HepG2 (cell line): ENCODE data around the gene CEP76. TPM values are rescaled to one million over a fixed set of nuclear protein-coding genes. Genes with fewer than 3 reads are reported as not detected.
A peak's percentile ranks its signal among the peaks of the same experiment; 100 is the strongest.

ENCODE experiments used
- ATAC-seq: fragments of 200-7000 bp; cut with Tn5 transposase; 3 replicates; pipeline ENCODE4 v1.9.1; 2020; ENCODE audit warnings: mild to moderate bottlenecking, moderate library complexity
- BruUV-seq: library from RNA; stranded (reverse); fragments of 400-500 nt; replicated peaks from 2 replicates; lab custom pipeline; 2021; lab: Mats Ljungman, UMichigan
- CTCF ChIA-PET: fragments of 300-600 bp; formaldehyde crosslinking; extraction: SDS; loops from one replicate; lab custom pipeline; 2021; ENCODE audit warnings: low total read pairs, inconsistent platforms, low intra/inter-chr PET ratio; lab: Yijun Ruan, JAX
- POLR2A ChIA-PET: fragments of 350-600 bp; sonication (Branson Sonifier 250); formaldehyde crosslinking; loops from one replicate; lab custom pipeline; 2020; ENCODE audit warnings: antibody characterized with exemption, inconsistent platforms; lab: Yijun Ruan, JAX
- DNase-seq: peaks from one replicate; pipeline ENCODE4 v3.0.0-alpha.2; 2015; ENCODE audit warnings: low spot score
- FAIRE-seq: peaks from 3 replicates; lab custom pipeline; 2011; peaks lifted over from hg19 to GRCh38; lab: Jason Lieb, UNC
- H2AFZ ChIP-seq: one replicate; pipeline ENCODE4 v1.6.1; 2011; ENCODE audit warnings: low read length, inconsistent platforms
- H3K27ac ChIP-seq: fragments of 300-600 bp; 3 replicates; pipeline ENCODE4 v1.8.0; 2011; ENCODE audit warnings: mixed run types, mild to moderate bottlenecking, mixed read lengths, low read length, inconsistent platforms; ENCODE audit not compliant: insufficient read depth; ENCODE audit errors: extremely low read length
- H3K27me3 ChIP-seq, 2 experiments: fragments of 200-600 bp in 1 of 2; 2 replicates in 1 of 2; 3 replicates in 1 of 2; pipeline versions ENCODE4 v1.6.0 to v1.8.0; 2011; ENCODE audit warnings: low read length in 2 of 2, mild to moderate bottlenecking in 2 of 2, moderate library complexity in 2 of 2, inconsistent platforms in 1 of 2; ENCODE audit not compliant: insufficient read depth in 2 of 2, control insufficient read depth in 1 of 2
- H3K36me3 ChIP-seq, 2 experiments: fragments of 200-600 bp in 1 of 2; replicated peaks in 1 of 2; 2 replicates in 1 of 2; 3 replicates in 1 of 2; pipeline versions ENCODE4 v1.5.1 to v1.8.0; 2011; ENCODE audit warnings: low read length in 2 of 2, inconsistent platforms in 1 of 2; ENCODE audit not compliant: insufficient read depth in 2 of 2, control insufficient read depth in 1 of 2
- H3K4me1 ChIP-seq: 2 replicates; pipeline ENCODE4 v1.5.1; 2012; ENCODE audit warnings: low read length, inconsistent platforms; ENCODE audit not compliant: insufficient read depth
- H3K4me2 ChIP-seq: 2 replicates; pipeline ENCODE4 v1.6.0; 2011; ENCODE audit warnings: low read depth, low read length, inconsistent platforms
- H3K4me3 ChIP-seq, 3 experiments: fragments of 200-600 bp in 1 of 3; sonication (generic), shearing (Covaris generic) in 1 of 3; replicated peaks in 1 of 3; 2 replicates each; pipeline ENCODE4 v1.5.1; 2011 to 2016; ENCODE audit warnings: low read length in 3 of 3, inconsistent platforms in 2 of 3, low read depth in 2 of 3, mild to moderate bottlenecking in 2 of 3, control low read depth in 1 of 3, mixed read lengths in 1 of 3; ENCODE audit not compliant: insufficient read depth in 1 of 3
- H3K79me2 ChIP-seq: one replicate; pipeline ENCODE4 v1.6.1; 2011; ENCODE audit warnings: low read length, inconsistent platforms; ENCODE audit not compliant: insufficient read depth
- H3K9ac ChIP-seq: 2 replicates; pipeline ENCODE4 v1.6.0; 2011; ENCODE audit warnings: mild to moderate bottlenecking, low read depth, low read length, inconsistent platforms; ENCODE audit not compliant: insufficient read depth
- H3K9me3 ChIP-seq: 2 replicates; pipeline ENCODE4 v1.5.1; 2012; ENCODE audit warnings: mild to moderate bottlenecking, low read length
- H4K20me1 ChIP-seq: 2 replicates; pipeline ENCODE4 v1.6.0; 2011; ENCODE audit warnings: inconsistent platforms, mild to moderate bottlenecking, low read length, moderate library complexity; ENCODE audit not compliant: insufficient read depth
- BCLAF1 ChIP-seq: fragments of 450-650 bp; IDR thresholded peaks from 2 replicates; pipeline ENCODE4 v1.6.1; 2017; ENCODE audit warnings: mild to moderate bottlenecking
- JARID2 ChIP-seq: sonication (generic); formaldehyde crosslinking; IDR thresholded peaks from 2 replicates; pipeline ENCODE4 v1.8.1; 2023; ENCODE audit warnings: missing genetic modification reagents, inconsistent platforms; ENCODE audit not compliant: insufficient replicate concordance
- TBX2 ChIP-seq: sonication (generic); formaldehyde crosslinking; IDR thresholded peaks from 2 replicates; pipeline ENCODE4 v1.5.0; 2020; ENCODE audit warnings: missing genetic modification reagents, mild to moderate bottlenecking, borderline replicate concordance
- TEF ChIP-seq: sonication (generic); formaldehyde crosslinking; IDR thresholded peaks from 2 replicates; pipeline ENCODE4 v1.5.0; 2020; ENCODE audit warnings: missing genetic modification reagents
- ZBTB25 ChIP-seq: IDR thresholded peaks from 2 replicates; pipeline ENCODE4 v1.6.1; 2018; ENCODE audit warnings: missing genetic modification reagents
- ZNF101 ChIP-seq: sonication (generic); formaldehyde crosslinking; IDR thresholded peaks from 2 replicates; pipeline ENCODE4 v1.4.0; 2020; ENCODE audit warnings: mild to moderate bottlenecking, low read depth, missing genetic modification reagents, borderline replicate concordance
- ZNF20 ChIP-seq: sonication (generic); formaldehyde crosslinking; IDR thresholded peaks from 2 replicates; pipeline ENCODE4 v1.4.0; 2020; ENCODE audit warnings: mild to moderate bottlenecking, moderate library complexity, missing genetic modification reagents
- ZNF576 ChIP-seq: sonication (generic); formaldehyde crosslinking; IDR thresholded peaks from 2 replicates; pipeline ENCODE4 v1.4.0; 2020; ENCODE audit warnings: mild to moderate bottlenecking, missing genetic modification reagents
- ZNF891 ChIP-seq: sonication (generic); formaldehyde crosslinking; IDR thresholded peaks from 2 replicates; pipeline ENCODE4 v1.5.0; 2020; ENCODE audit warnings: mild to moderate bottlenecking, missing genetic modification reagents
- WGBS: methylation state at CpG from one replicate; pipeline ENCODE4 v1.1.6; 2017; ENCODE audit warnings: low lambda C conversion rate; 5-methylcytosine and 5-hydroxymethylcytosine counted together
- in situ Hi-C: cut with HindIII; loops from 2 replicates; pipeline ENCODE4 v1.10.0; 2017; ENCODE audit warnings: low pct_unique_long_range_greater_than_20kb; ENCODE audit not compliant: extremely low pct_ligation_motif_present
- intact Hi-C: fragments of 100-400 bp; cut with micrococcal nuclease; formaldehyde crosslinking; loops from one replicate; pipeline ENCODE4 v1.10.0; 2022; ENCODE audit not compliant: unreplicated experiment
- polyA plus RNA-seq, 8 experiments: library from polyadenylated mRNA; depleted of rRNA in 3 of 8; stranded (reverse) in 7 of 8; unstranded in 1 of 8; fragments of >200 nt; fragmentation: Illumina TruSeq in 4 of 8; extraction: Trizol in 4 of 8; gene quantifications; 2 replicates each; pipeline versions ENCODE4 v1.2.1 to v1.2.3, GENCODE V29; 2011 to 2016; ENCODE audit warnings: low read depth in 4 of 8, missing spikeins in 1 of 8, mixed read lengths in 1 of 8; ENCODE audit not compliant: insufficient read depth in 1 of 8
- total RNA-seq, 5 experiments: library from RNA; depleted of rRNA; stranded (reverse); fragments of >200 nt; fragmentation: Illumina TruSeq; extraction: Trizol; gene quantifications; 2 replicates each; pipeline ENCODE4 v1.2.3, GENCODE V29; 2016; ENCODE audit warnings: low read depth in 1 of 5

CEP76 gene
- total and polyA plus RNA-seq, 2 of the 13 experiments (the other 11 are each of a cell fraction or from before 2014, with no cell fraction given) = 13.9 to 15.1 TPM

- TF ChIP-seq ZBTB25 (CRISPR knock-in tag) = peak; percentile 43; the same call in 1 of the 2 replicates
- TF ChIP-seq TBX2 (CRISPR knock-in tag) = 0 out of 2 replicates have a peak, but pooled peaks have one; percentile 25
Measured at GRCh38 chr18:12703096-12703567, 609 bp upstream of the CEP76 start (continued).

GRCh38 chr18:12701161-12701560, 1.4 kb downstream of the CEP76 start:
- peak overlapping the region; percentile 93 for H3K9ac ChIP-seq
- in situ Hi-C loops (no loop called here), intact Hi-C loops (no loop called here)
- peaks cover 73% of the 10 kb centered on the region for H3K79me2 ChIP-seq
- H3K4me3 ChIP-seq = peak overlapping the region; percentile 91 to 99 (median 93)
- FAIRE-seq = no peak
- H3K4me2 ChIP-seq = peak overlapping the region; percentile 83
- peaks cover 57% of the 10 kb centered on the region for H3K4me1 ChIP-seq
- no peak overlapping the region for H2AFZ ChIP-seq
- WGBS = 16% methylated on average over 3 of the region's 3 CpGs
- ATAC-seq = no peak
- no peaks in the 10 kb centered on the region for H4K20me1 ChIP-seq
- peaks cover 2 to 20% of the 10 kb centered on the region in 2 experiments; a peak in 3 of 5 replicates for H3K36me3 ChIP-seq
- H3K27ac ChIP-seq = peak overlapping the region; percentile 89
- no TSS peak for BruUV-seq
- ChIA-PET POLR2A (interaction anchor here (1.0 to 2.0 kb wide), 3 partner anchors 11 to 182 kb away, joined by 3 to 15 read pairs (median 7); partner anchors contain the start of gene PTPN2), CTCF (no interaction called here)
- no peaks in the 10 kb centered on the region; a peak in 2 of 5 replicates for H3K27me3 ChIP-seq
- H3K9me3 ChIP-seq = no peaks in the 10 kb centered on the region
- no peak for DNase-seq
- TF ChIP-seq ZNF576 (CRISPR knock-in tag) (no peak), ZNF891 (CRISPR knock-in tag) (no peak), ZNF101 (CRISPR knock-in tag) (no peak), ZNF20 (CRISPR knock-in tag) (no peak), BCLAF1 (no peak), JARID2 (CRISPR knock-in tag) (no peak), TEF (no peak)
